Measurements from ENCODE around the gene BMPR2.
"Not testable (repeated sequence)": the region's sequence is repeated elsewhere in the genome, so short reads cannot be mapped to it uniquely, and the experiment has no call there.

Gene BMPR2

DNA sequence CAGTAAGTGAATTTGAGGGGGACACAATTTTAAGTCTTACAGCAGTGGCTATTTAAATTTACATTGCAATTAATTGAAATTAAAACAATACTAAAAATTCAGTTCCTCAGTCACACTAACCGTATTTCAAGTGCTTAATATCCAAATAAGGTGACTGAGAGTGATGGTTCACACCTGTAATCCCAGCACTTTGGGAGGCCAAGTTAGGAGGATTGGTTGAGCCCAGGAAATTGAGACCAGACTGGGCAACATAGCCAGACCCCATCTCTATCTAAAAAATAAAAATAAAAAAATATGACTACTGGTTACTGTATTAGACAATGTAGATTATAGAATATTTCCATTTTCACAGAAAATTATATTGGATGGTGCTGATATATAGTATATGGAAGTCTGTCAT lies 79.0 kb downstream of the BMPR2 start:
- DNase-seq, result no peak

DNA sequence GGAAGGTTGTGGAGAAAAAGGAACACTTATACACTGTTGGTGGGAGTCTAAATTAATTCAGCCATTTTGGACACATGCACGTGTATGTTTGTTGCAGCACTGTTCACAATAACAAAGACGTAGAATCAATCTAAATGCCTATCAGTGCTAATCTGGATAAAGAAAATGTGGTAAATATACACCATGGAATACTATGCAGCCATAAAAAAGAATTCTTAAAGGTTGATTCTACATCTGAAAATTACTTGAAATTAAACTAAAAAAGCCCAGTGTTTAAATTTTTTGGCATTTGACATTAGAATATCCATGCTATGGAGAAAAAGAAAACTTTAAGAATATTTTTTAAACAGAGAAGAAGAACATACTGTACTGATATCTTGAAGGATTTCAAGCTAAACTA lies 84.0 kb downstream of the BMPR2 start:
- DNase-seq, result no peak

- DNase-seq, result no peak
Observed at GRCh38 chr2:202479090-202479489, 103.0 kb downstream of the BMPR2 start.

DNA sequence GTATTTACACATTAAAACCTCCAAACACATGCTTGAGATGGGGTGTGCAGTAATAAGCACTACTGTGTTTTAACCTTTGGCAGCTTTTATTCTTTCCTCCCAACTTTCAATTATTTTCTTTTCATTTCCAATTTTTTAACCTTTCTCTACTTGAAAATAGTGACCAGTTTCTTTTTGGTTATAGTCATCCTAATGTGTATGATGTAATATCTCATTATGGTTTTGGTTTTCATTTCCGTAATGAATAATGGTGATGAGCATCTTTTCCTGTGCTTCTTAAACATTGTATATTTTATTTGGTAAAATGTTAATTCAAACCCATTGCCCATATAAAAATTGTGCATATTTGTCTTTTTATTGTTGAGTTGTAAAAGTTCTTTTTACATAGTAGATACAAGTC lies 103.5 kb downstream of the BMPR2 start:
- no peak for DNase-seq

DNA sequence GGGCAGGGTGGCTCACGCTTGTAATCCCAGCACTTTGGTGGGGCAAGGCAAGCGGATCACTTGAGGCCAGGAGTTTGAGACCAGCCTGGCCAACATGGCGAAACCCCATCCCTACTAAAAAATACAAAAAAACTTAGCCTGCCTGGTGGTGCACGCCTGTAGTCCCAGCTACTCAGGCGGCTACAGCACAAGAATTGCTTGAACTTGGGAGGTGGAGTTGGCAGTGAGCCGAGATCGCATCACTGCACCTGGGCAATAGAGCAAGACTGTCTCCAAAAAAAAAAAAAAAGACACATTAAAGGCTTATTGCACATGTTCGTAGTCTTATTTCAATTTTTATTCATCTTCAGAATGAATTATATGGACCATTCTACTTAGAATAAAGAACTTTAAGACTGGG lies 110.2 kb downstream of the BMPR2 start:
- DNase-seq, result no peak

- no peak for DNase-seq
Observed at GRCh38 chr2:202488671-202489070, 112.5 kb downstream of the BMPR2 start.

GRCh38 chr2:202490479-202490878 lies 114.4 kb downstream of the BMPR2 start:
- no peak for DNase-seq

DNA sequence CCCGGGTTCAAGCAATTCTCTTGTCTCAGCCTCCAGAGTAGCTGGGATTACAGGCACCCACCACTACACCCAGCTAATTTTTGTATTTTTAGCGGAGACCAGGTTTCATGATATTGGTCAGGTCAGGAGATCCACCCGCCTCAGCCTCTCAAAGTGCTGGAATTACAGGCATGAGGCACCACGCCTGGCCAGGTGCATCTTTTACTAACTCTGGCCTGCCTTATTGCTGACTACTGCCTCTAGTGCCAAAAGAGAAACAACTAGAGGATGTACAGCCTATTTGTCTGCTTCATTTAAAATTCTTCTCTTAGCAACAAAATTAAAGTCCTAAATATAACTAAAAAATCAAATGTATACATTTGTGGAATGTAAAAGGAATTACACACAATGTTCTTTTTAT lies 115.4 kb downstream of the BMPR2 start:
- DNase-seq, result no peak

- DNase-seq, result no peak
Observed at GRCh38 chr2:202494300-202495229, 118.4 kb downstream of the BMPR2 start.

GRCh38 chr2:202495230-202495604 lies 119.1 kb downstream of the BMPR2 start:
- DNase-seq, result no peak

GRCh38 chr2:202496835-202497472 lies 120.8 kb downstream of the BMPR2 start:
- DNase-seq, result not testable (repeated sequence)

DNA sequence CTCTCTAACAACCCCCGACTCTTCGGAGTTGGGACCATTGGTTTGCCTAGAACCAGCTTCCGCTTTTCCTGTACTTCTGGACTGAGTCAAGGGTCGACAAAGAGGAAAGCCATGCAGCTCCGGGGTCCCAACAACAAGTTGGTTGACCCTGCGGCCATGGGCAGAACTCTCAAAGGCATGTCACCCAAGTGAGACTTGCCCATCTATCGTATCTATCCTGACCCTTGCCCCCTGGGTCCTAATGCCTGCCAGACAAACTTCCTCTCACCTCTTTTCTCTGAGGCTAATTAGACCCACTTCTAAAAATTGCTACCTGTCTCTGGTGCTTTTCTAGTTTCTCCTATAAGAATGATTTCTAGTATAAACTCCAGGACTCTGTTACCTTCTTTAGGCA lies 121.3 kb downstream of the BMPR2 start:
- DNase-seq, result not testable (repeated sequence)

DNA sequence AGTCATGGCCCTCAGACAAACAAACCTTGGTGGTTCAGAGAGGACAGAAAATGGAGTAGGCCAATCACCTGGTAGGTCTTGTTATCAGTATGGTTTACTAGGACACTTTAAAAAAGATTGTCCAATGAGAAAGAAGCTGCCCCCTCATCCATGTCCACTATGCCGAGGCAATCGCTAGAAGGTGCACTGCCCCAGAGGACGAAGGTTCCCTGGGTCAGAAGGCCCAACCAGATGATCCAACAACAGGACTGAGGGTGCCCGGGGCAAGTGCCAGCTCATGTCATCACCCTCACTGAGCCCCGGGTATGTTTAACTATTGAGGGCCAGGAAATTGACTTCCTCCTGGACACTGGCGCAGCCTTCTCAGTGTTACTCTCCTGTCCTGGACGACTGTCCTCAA lies 123.7 kb downstream of the BMPR2 start:
- not testable (repeated sequence) for DNase-seq

GRCh38 chr2:202503276-202503675 lies 127.1 kb downstream of the BMPR2 start:
- DNase-seq, result not testable (repeated sequence)

GRCh38 chr2:202508686-202509085 lies 132.6 kb downstream of the BMPR2 start:
- no peak for DNase-seq

GRCh38 chr2:202510911-202511310 lies 134.8 kb downstream of the BMPR2 start:
- no peak for DNase-seq

DNA sequence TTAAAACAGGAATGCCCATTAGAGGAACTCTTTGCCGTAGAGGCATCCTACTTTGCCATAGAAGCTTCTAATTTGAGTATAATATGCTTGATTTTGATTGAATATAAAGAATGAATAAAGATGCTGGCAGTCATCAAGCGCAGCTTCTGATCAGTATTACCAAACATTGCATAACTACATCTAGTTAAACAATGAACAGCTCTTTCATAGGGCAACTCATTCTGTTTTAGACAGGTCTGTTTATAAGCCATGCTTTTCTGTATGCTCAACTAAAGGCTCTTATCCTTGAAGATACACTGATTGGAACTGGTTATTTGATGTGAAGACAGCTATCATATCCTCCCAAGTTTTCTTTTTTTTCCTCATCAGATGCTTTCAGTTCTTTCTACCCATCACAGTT lies 136.0 kb downstream of the BMPR2 start:
- DNase-seq, result no peak

DNA sequence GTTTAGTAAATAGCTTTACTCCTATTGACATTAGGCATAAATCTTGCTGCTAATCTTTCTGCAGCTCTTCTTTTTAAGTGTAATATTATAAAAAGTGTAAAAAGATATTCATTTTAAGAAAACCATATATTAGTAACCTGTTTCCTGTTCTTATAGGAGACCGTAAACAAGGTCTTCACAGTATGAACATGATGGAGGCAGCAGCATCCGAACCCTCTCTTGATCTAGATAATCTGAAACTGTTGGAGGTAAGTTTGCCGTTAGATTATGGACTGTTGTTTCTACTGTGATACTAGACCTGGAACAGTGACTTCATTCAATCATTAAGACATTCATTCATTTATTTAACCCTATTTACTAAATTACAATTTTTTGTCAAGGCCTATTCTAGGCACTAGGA lies 138.6 kb downstream of the BMPR2 start:
- no peak for DNase-seq

DNA sequence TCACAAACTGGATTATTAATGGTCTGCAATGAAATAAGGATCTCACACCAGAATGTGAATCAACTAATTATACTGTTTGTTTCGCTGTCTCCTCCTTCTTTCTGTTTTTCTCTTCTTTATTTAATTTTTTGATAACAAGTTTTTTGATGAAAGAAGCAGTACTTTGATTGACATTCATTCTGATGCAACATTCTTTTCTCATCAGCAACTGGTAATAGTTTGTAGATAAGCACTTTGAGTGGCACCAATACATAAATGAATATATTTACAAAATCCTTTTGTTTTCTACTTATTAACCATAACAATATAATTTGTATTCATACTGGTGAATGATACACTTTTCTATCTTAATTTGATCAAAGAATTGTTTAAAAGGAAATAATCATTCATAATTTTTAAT lies 143.3 kb downstream of the BMPR2 start:
- DNase-seq, result no peak

GRCh38 chr2:202521470-202521869 lies 145.3 kb downstream of the BMPR2 start:
- no peak for DNase-seq

- no peak for DNase-seq
Observed at GRCh38 chr2:202529389-202529788, 153.3 kb downstream of the BMPR2 start.

DNA sequence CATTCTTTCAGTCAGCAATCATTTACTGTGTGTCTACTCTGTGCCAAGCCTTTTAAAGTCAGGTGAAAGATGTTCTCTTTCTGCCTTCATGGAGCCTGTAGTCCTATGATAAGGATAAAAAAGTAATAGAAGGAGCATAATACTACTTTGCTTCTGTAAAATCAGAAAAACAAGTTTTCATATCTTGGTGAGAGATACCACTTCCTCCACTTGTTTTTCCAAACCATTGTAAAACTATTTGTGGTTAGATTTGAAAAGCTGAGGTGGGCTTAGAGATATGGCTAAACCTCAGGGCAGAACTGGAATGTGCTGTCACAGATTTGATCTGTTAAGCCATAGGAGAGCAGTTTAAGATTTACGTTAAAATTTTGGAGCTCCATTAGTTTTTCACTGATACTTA lies 153.9 kb downstream of the BMPR2 start:
- DNase-seq, result no peak

- not testable (repeated sequence) for DNase-seq
Observed at GRCh38 chr2:202535290-202535689, 159.2 kb downstream of the BMPR2 start.

DNA sequence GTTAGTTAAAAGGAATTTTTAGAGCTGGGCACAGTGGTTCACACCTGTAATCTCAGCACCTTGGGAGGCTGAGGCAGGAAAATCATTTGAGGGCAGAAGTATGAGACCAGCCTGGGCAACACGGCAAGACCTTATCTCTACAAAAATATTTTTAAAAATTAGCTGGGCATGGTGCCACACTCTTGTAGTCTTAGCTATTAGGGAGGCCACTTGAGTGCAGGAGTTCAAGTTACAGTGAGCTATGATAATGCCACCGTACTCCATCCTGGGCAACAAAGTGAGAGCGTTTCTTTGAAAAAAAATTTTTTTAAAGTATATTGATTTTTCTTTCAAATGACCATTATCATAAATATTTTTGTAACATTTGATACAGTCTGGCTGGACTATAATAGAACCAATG lies 165.0 kb downstream of the BMPR2 start:
- no peak for DNase-seq

DNA sequence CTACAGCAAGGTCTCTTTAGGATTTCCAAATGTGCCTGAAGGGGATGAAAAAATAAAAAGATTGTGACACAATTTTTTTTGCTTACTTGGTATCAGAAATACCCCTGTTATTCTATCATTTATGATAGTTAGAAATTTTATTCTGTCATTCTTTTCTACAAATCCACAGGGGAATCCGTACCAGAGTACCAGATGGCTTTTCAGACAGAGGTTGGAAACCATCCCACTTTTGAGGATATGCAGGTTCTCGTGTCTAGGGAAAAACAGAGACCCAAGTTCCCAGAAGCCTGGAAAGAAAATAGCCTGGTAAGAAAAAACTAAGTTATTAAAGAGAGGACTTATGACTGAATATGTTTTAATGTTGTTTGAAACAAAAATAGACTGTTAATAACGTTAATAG lies 166.0 kb downstream of the BMPR2 start:
- no peak for DNase-seq
